SU-DHL-6 (cell line): ENCODE data around the gene PPP1R12C.

Experiments
- CTCF ChIP-seq: fragments of 200-600 bp; sonication (generic); IDR thresholded peaks from one replicate; pipeline ENCODE4 v1.5.1; 2017; ENCODE audit warnings: antibody characterized with exemption, mild to moderate bottlenecking, low read length, moderate library complexity; ENCODE audit not compliant: insufficient read depth, poor library complexity, severe bottlenecking
- EZH2phosphoT487 ChIP-seq: fragments of 200-600 bp; sonication (generic), shearing (Covaris generic); conservative IDR thresholded peaks from 2 replicates; pipeline ENCODE4 v1.6.1; 2018; ENCODE audit warnings: mild to moderate bottlenecking, antibody characterized with exemption, low read length, moderate library complexity, mixed read lengths

- peak; percentile 93 for TF ChIP-seq CTCF
- no peak for TF ChIP-seq EZH2phosphoT487
Observed at GRCh38 chr19:55160128-55160985, 42.9 kb upstream of the PPP1R12C start.
